ENCODE measurements around the gene SLC35E1. TPM values are rescaled to one million over a fixed set of nuclear protein-coding genes. Genes with fewer than 3 reads are reported as not detected.

The SLC35E1 gene
- total and polyA plus RNA-seq, 2 experiments from 2014 or later, result 17.0 to 30.3 TPM

DNA sequence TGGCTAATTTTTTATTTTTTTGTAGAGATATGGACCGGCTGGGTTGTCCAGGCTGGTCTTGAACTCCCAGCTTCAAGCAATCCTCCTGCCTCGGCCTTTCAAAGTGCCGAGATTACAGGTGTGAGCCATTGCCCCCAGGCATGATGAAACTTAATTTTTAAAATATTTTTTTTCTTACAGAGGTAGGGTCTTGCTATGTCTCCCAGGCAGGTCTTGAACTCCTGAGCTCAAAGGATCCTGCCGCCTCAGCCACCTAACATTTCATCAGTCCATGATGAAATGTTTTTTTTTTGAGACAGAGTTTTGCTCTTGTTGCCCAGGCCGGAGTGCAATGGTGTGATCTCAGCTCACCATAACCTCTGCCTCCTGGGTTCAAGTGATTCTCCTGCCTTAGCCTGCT, 63.7 kb downstream of the SLC35E1 start (continued):
- TF ChIP-seq, protein P1, sequence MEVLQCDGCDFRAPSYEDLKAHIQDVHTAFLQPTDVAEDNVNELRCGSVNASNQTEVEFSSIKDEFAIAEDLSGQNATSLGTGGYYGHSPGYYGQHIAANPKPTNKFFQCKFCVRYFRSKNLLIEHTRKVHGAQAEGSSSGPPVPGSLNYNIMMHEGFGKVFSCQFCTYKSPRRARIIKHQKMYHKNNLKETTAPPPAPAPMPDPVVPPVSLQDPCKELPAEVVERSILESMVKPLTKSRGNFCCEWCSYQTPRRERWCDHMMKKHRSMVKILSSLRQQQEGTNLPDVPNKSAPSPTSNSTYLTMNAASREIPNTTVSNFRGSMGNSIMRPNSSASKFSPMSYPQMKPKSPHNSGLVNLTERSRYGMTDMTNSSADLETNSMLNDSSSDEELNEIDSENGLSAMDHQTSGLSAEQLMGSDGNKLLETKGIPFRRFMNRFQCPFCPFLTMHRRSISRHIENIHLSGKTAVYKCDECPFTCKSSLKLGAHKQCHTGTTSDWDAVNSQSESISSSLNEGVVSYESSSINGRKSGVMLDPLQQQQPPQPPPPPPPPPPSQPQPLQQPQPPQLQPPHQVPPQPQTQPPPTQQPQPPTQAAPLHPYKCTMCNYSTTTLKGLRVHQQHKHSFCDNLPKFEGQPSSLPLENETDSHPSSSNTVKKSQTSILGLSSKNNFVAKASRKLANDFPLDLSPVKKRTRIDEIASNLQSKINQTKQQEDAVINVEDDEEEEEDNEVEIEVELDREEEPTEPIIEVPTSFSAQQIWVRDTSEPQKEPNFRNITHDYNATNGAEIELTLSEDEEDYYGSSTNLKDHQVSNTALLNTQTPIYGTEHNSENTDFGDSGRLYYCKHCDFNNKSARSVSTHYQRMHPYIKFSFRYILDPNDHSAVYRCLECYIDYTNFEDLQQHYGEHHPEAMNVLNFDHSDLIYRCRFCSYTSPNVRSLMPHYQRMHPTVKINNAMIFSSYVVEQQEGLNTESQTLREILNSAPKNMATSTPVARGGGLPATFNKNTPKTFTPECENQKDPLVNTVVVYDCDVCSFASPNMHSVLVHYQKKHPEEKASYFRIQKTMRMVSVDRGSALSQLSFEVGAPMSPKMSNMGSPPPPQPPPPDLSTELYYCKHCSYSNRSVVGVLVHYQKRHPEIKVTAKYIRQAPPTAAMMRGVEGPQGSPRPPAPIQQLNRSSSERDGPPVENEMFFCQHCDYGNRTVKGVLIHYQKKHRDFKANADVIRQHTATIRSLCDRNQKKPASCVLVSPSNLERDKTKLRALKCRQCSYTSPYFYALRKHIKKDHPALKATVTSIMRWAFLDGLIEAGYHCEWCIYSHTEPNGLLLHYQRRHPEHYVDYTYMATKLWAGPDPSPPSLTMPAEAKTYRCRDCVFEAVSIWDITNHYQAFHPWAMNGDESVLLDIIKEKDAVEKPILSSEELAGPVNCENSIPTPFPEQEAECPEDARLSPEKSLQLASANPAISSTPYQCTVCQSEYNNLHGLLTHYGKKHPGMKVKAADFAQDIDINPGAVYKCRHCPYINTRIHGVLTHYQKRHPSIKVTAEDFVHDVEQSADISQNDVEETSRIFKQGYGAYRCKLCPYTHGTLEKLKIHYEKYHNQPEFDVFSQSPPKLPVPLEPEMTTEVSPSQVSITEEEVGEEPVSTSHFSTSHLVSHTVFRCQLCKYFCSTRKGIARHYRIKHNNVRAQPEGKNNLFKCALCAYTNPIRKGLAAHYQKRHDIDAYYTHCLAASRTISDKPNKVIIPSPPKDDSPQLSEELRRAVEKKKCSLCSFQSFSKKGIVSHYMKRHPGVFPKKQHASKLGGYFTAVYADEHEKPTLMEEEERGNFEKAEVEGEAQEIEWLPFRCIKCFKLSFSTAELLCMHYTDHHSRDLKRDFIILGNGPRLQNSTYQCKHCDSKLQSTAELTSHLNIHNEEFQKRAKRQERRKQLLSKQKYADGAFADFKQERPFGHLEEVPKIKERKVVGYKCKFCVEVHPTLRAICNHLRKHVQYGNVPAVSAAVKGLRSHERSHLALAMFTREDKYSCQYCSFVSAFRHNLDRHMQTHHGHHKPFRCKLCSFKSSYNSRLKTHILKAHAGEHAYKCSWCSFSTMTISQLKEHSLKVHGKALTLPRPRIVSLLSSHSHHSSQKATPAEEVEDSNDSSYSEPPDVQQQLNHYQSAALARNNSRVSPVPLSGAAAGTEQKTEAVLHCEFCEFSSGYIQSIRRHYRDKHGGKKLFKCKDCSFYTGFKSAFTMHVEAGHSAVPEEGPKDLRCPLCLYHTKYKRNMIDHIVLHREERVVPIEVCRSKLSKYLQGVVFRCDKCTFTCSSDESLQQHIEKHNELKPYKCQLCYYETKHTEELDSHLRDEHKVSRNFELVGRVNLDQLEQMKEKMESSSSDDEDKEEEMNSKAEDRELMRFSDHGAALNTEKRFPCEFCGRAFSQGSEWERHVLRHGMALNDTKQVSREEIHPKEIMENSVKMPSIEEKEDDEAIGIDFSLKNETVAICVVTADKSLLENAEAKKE (CRISPR knock-in tag; IDR thresholded peaks at IDR 0.05), result no peak

DNA sequence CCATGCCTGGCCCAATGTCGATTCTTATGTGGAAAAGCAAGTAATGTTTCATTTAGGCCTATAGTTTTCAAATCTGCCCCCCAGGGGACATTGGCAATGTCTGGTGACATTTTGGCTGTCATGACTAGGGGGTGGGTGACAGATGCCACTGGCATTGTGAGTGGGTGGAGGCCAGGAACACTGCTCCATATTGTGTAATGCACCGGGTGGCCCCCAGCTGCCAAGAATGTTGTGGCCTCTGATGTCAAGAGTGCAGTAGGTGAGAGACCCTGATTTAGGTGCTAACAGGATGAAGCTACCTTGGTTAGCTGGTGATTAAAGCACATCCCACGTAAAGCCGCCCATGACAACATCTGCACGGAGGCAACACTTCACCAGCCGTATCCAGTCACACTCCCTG, 65.3 kb downstream of the SLC35E1 start:
- no peak overlapping the region for H3K4me2 ChIP-seq
- H3K79me2 ChIP-seq (replicated peaks; ENCODE audit: insufficient read depth), result no peaks in the 10 kb centered on the region
- H3K27ac ChIP-seq (ENCODE audit: low read depth), result no peak overlapping the region
- no peak for ATAC-seq
- H3K4me1 Mint-ChIP-seq, result no peaks in the 10 kb centered on the region
- no peak for DNase-seq (ENCODE audit: low spot score)
- no peaks in the 10 kb centered on the region for H3F3A ChIP-seq (replicated peaks; ENCODE audit: low read depth)
- no peaks in the 10 kb centered on the region for H3K36me3 ChIP-seq (ENCODE audit: insufficient read depth)
- H3K4me3 Mint-ChIP-seq, result no peak overlapping the region
- no peaks in the 10 kb centered on the region for H3K9me2 ChIP-seq (ENCODE audit: insufficient read depth)
- no peaks in the 10 kb centered on the region for H3K9me3 Mint-ChIP-seq
- H3K27me3 ChIP-seq (ENCODE audit: insufficient read depth), result no peaks in the 10 kb centered on the region
- H3K4me3 ChIP-seq, result no peak overlapping the region
- H3K36me3 Mint-ChIP-seq (ENCODE audit: low read depth), result peaks cover 11% of the 10 kb centered on the region
- no peak overlapping the region for H2AFZ ChIP-seq
- H3K27ac Mint-ChIP-seq, result no peak overlapping the region
- peaks cover 3% of the 10 kb centered on the region for H3K27me3 Mint-ChIP-seq (ENCODE audit: insufficient read depth, low read depth, poor library complexity)
- no peaks in the 10 kb centered on the region for H4K20me1 ChIP-seq (replicated peaks; ENCODE audit: insufficient read depth)
- no peaks in the 10 kb centered on the region for H3K4me1 ChIP-seq (ENCODE audit: insufficient read depth)
- TF ChIP-seq POLR2AphosphoS5 (IDR thresholded peaks at IDR 0.05; ENCODE audit: low read depth) (no peak), ZNF331 (CRISPR knock-in tag; IDR thresholded peaks at IDR 0.05; ENCODE audit: low read depth) (no peak), JUNB (IDR thresholded peaks at IDR 0.05; ENCODE audit: unreplicated experiment) (no peak), CREB1 (CRISPR knock-in tag; IDR thresholded peaks at IDR 0.05; ENCODE audit: low read depth) (no peak), ZNF114 (CRISPR knock-in tag; IDR thresholded peaks at IDR 0.05) (no peak), STAT1 (IDR thresholded peaks at IDR 0.05; ENCODE audit: unreplicated experiment) (no peak), EZH2phosphoT487 (IDR thresholded peaks at IDR 0.05; ENCODE audit: unreplicated experiment) (no peak)
- TF ChIP-seq, protein P2, sequence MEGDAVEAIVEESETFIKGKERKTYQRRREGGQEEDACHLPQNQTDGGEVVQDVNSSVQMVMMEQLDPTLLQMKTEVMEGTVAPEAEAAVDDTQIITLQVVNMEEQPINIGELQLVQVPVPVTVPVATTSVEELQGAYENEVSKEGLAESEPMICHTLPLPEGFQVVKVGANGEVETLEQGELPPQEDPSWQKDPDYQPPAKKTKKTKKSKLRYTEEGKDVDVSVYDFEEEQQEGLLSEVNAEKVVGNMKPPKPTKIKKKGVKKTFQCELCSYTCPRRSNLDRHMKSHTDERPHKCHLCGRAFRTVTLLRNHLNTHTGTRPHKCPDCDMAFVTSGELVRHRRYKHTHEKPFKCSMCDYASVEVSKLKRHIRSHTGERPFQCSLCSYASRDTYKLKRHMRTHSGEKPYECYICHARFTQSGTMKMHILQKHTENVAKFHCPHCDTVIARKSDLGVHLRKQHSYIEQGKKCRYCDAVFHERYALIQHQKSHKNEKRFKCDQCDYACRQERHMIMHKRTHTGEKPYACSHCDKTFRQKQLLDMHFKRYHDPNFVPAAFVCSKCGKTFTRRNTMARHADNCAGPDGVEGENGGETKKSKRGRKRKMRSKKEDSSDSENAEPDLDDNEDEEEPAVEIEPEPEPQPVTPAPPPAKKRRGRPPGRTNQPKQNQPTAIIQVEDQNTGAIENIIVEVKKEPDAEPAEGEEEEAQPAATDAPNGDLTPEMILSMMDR (conservative IDR thresholded peaks at IDR 0.05; ENCODE audit: low read depth in 2 of 2), result no peak
- TF ChIP-seq, protein P3, sequence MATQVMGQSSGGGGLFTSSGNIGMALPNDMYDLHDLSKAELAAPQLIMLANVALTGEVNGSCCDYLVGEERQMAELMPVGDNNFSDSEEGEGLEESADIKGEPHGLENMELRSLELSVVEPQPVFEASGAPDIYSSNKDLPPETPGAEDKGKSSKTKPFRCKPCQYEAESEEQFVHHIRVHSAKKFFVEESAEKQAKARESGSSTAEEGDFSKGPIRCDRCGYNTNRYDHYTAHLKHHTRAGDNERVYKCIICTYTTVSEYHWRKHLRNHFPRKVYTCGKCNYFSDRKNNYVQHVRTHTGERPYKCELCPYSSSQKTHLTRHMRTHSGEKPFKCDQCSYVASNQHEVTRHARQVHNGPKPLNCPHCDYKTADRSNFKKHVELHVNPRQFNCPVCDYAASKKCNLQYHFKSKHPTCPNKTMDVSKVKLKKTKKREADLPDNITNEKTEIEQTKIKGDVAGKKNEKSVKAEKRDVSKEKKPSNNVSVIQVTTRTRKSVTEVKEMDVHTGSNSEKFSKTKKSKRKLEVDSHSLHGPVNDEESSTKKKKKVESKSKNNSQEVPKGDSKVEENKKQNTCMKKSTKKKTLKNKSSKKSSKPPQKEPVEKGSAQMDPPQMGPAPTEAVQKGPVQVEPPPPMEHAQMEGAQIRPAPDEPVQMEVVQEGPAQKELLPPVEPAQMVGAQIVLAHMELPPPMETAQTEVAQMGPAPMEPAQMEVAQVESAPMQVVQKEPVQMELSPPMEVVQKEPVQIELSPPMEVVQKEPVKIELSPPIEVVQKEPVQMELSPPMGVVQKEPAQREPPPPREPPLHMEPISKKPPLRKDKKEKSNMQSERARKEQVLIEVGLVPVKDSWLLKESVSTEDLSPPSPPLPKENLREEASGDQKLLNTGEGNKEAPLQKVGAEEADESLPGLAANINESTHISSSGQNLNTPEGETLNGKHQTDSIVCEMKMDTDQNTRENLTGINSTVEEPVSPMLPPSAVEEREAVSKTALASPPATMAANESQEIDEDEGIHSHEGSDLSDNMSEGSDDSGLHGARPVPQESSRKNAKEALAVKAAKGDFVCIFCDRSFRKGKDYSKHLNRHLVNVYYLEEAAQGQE (IDR thresholded peaks at IDR 0.05; ENCODE audit: unreplicated experiment), result no peak
